ENCODE results near the gene EIF4E2.
A peak's percentile ranks its signal among the peaks of the same experiment; 100 is the strongest.
"Not testable (repeated sequence)": the region's sequence is repeated elsewhere in the genome, so short reads cannot be mapped to it uniquely, and the experiment has no call there.

Gene EIF4E2

DNA sequence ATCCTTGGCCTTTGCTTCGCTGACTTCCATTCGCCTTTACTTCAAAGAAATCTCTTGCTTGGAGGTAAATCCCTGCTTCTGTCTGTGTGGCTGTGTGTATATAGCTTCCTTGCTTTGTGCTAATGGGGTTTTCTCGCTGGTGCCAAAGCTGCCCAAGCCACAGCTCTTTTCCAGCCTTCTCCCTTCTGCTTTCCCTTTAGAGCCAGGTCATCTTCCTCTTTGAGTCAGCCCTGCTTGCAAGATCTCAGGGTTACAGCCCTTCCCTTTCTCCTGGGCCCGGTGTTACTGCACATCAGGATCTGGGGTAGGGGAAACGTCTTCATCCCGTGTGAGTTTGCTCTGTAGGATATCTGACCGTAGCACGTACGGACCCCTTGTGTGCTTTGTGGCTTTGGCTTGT lies 19.1 kb downstream of the EIF4E2 start:
- H3K4me3 Mint-ChIP-seq: no peak overlapping the region
- H3K27me3 Mint-ChIP-seq (ENCODE audit: low read depth): no peaks in the 10 kb centered on the region
- peaks cover 44% of the 10 kb centered on the region for H3K4me1 Mint-ChIP-seq
- H3K27ac Mint-ChIP-seq: peak overlapping the region in 1 of 3 experiments; percentile 6
- peaks cover 77% of the 10 kb centered on the region for H3K36me3 Mint-ChIP-seq (ENCODE audit: low read depth)
- no peak for TF ChIP-seq CTCF (IDR thresholded peaks at IDR 0.05; ENCODE audit: unreplicated experiment in 3 of 3)
- H3K9me3 Mint-ChIP-seq: no peaks in the 10 kb centered on the region

DNA sequence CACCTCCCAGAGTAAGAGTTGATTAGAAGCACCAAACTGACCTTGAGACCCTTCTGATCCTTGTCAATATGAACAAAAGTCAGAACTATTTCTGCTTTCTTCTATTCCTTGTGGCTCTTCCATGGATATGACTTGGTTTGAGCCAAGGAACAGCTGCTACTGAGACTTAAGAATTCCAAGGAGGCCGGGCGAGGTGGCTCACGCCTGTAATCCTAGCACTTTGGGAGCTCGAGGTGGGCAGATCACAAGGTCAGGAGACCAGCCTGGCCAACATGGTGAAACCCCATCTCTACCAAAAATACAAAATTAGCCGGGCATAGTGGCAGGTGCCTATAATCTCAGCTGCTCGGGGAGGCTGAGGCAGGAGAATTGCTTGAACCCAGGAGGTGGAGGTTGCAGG lies 20.0 kb downstream of the EIF4E2 start:
- peak overlapping the region; percentile 6 to 63 (median 38) for H3K27ac Mint-ChIP-seq
- not testable (repeated sequence) for H3K27me3 Mint-ChIP-seq (ENCODE audit: low read depth); H3K9me3 Mint-ChIP-seq; H3K4me3 Mint-ChIP-seq
- peaks cover 53% of the 10 kb centered on the region for H3K4me1 Mint-ChIP-seq
- H3K36me3 Mint-ChIP-seq (ENCODE audit: low read depth): peaks cover 77% of the 10 kb centered on the region

GRCh38 chr2:232571026-232571474 lies 20.6 kb downstream of the EIF4E2 start:
- H3K4me1 Mint-ChIP-seq: peaks cover 53% of the 10 kb centered on the region
- no peak for TF ChIP-seq CTCF (IDR thresholded peaks at IDR 0.05; ENCODE audit: unreplicated experiment in 3 of 3)
- no peak overlapping the region for H3K4me3 Mint-ChIP-seq
- H3K9me3 Mint-ChIP-seq: no peaks in the 10 kb centered on the region
- peak overlapping the region in 2 of 3 experiments; percentile 63 to 66 for H3K27ac Mint-ChIP-seq
- no peaks in the 10 kb centered on the region for H3K27me3 Mint-ChIP-seq (ENCODE audit: low read depth)
- H3K36me3 Mint-ChIP-seq (ENCODE audit: low read depth): peaks cover 72% of the 10 kb centered on the region

DNA sequence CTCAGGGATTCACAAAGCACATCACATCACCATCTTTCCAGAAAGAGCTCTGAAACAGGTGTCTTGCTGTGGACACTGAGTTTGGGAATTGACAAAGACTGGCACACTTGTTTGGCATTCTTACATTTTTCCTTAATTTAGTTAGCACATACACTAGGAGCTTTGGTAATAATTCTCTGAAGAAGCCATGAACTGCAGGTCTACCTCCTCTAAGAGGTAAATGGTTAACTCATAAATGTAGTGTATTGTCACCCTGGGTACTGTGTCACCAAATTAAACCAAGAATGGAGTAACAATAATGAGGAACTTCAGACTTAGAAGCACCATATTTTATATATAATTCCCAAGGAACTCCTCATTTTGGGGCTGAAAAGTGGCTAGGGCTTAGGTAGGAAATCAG lies 22.6 kb downstream of the EIF4E2 start:
- H3K4me3 Mint-ChIP-seq: no peak overlapping the region
- H3K27me3 Mint-ChIP-seq (ENCODE audit: low read depth): no peaks in the 10 kb centered on the region
- H3K36me3 Mint-ChIP-seq (ENCODE audit: low read depth): peaks cover 63% of the 10 kb centered on the region
- no peak for TF ChIP-seq CTCF (IDR thresholded peaks at IDR 0.05; ENCODE audit: unreplicated experiment in 3 of 3)
- H3K9me3 Mint-ChIP-seq: no peaks in the 10 kb centered on the region
- H3K27ac Mint-ChIP-seq: peak overlapping the region; percentile 71 to 90 (median 87)
- H3K4me1 Mint-ChIP-seq: peaks cover 67% of the 10 kb centered on the region

GRCh38 chr2:232573771-232574435 lies 23.4 kb downstream of the EIF4E2 start:
- Mint-ChIP-seq H3K27ac (peak overlapping the region; percentile 49 to 90 (median 87)), H3K27me3 (ENCODE audit: low read depth) (no peaks in the 10 kb centered on the region), H3K4me3 (no peak overlapping the region), H3K4me1 (peaks cover 74% of the 10 kb centered on the region), H3K36me3 (ENCODE audit: low read depth) (peaks cover 58% of the 10 kb centered on the region), H3K9me3 (no peaks in the 10 kb centered on the region)
- no peak for TF ChIP-seq CTCF (IDR thresholded peaks at IDR 0.05; ENCODE audit: unreplicated experiment in 3 of 3)

- TF ChIP-seq CTCF (IDR thresholded peaks at IDR 0.05; ENCODE audit: unreplicated experiment in 3 of 3): no peak
- no peaks in the 10 kb centered on the region for H3K9me3 Mint-ChIP-seq
- H3K36me3 Mint-ChIP-seq (ENCODE audit: low read depth): peaks cover 51% of the 10 kb centered on the region
These were observed 24.4 kb downstream of the EIF4E2 start for GRCh38 chr2:232574674-232575403.

More at GRCh38 chr2:232574674-232575403, 24.4 kb downstream of the EIF4E2 start:
- Mint-ChIP-seq H3K27ac (peak overlapping the region; percentile 49 to 90 (median 87)), H3K4me1 (peaks cover 71% of the 10 kb centered on the region), H3K27me3 (ENCODE audit: low read depth) (no peaks in the 10 kb centered on the region), H3K4me3 (no peak overlapping the region)
